ENCODE data around the gene KLC4. TPM values are rescaled to one million over a fixed set of nuclear protein-coding genes. Genes with fewer than 3 reads are reported as not detected.

KLC4 gene
- total RNA-seq, 2 experiments from 2014 or later, result 16.4 to 22.5 TPM

GRCh38 chr6:43053545-43054205, 5.8 kb upstream of the KLC4 start, which contains the start of gene CUL7:
Gene CUL7, minus strand, starts transcription at chr6:43053851. Its CDS starts 1,063 bp downstream, at chr6:43052788.
- Histone ChIP-seq H3K79me2 (ENCODE audit: insufficient read depth, low read depth, low read length) (peaks cover 12% of the 10 kb centered on the region), H3K36me3 (ENCODE audit: insufficient read depth, low read length) (peaks cover 23% of the 10 kb centered on the region), H4K20me1 (ENCODE audit: insufficient read depth, low read length) (no peaks in the 10 kb centered on the region), H3K4me3 (ENCODE audit: low read depth, low read length, poor library complexity, severe bottlenecking) (peak within 1 kb of the TSS; percentile 77), H2AFZ (ENCODE audit: low read length) (peak within 1 kb of the TSS; percentile 58), H3K4me2 (ENCODE audit: low read length) (peak within 1 kb of the TSS; percentile 92), H3K9me3 (ENCODE audit: low read length) (no peaks in the 10 kb centered on the region), H3K9me2 (ENCODE audit: insufficient read depth, low read length) (no peaks in the 10 kb centered on the region), H3K27ac (ENCODE audit: low read depth, low read length, poor library complexity, severe bottlenecking) (peak within 1 kb of the TSS; percentile 57), H3K4me1 (ENCODE audit: insufficient read depth, low read length, poor library complexity, severe bottlenecking) (peaks cover 32% of the 10 kb centered on the region)
- CTCF ChIA-PET (ENCODE audit: unreplicated experiment), result no interaction called here
- TF ChIP-seq, protein P1, sequence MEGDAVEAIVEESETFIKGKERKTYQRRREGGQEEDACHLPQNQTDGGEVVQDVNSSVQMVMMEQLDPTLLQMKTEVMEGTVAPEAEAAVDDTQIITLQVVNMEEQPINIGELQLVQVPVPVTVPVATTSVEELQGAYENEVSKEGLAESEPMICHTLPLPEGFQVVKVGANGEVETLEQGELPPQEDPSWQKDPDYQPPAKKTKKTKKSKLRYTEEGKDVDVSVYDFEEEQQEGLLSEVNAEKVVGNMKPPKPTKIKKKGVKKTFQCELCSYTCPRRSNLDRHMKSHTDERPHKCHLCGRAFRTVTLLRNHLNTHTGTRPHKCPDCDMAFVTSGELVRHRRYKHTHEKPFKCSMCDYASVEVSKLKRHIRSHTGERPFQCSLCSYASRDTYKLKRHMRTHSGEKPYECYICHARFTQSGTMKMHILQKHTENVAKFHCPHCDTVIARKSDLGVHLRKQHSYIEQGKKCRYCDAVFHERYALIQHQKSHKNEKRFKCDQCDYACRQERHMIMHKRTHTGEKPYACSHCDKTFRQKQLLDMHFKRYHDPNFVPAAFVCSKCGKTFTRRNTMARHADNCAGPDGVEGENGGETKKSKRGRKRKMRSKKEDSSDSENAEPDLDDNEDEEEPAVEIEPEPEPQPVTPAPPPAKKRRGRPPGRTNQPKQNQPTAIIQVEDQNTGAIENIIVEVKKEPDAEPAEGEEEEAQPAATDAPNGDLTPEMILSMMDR (conservative IDR thresholded peaks at IDR 0.05; ENCODE audit: low read length), result no peak
- no peak for TF ChIP-seq EZH2phosphoT487 (IDR thresholded peaks at IDR 0.05; ENCODE audit: borderline replicate concordance, low read depth, low read length)
- POLR2A ChIA-PET, result interaction anchor here (0.7 to 2.4 kb wide), 7 partner anchors 8 to 124 kb away, joined by 3 to 6 read pairs (median 5); partner anchors contain the start of genes CNPY3, KLHDC3, MEA1 and PPP2R5D
- peak; percentile 89 for DNase-seq (ENCODE audit: low spot score)
- intact Hi-C loops (cut with micrococcal nuclease; ENCODE audit: unreplicated experiment), result loop anchor here (2.0 kb wide), 1 partner anchor 39 kb away; the partner anchor contains the start of gene KLHDC3
- BruUV-seq (replicated peaks), result no TSS peak

- Histone ChIP-seq H3K4me3 (ENCODE audit: low read depth, low read length, poor library complexity, severe bottlenecking) (peak overlapping the region; percentile 77), H3K9me2 (ENCODE audit: insufficient read depth, low read length) (no peaks in the 10 kb centered on the region), H3K9me3 (ENCODE audit: low read length) (no peaks in the 10 kb centered on the region), H3K36me3 (ENCODE audit: insufficient read depth, low read length) (peaks cover 17% of the 10 kb centered on the region), H3K27ac (ENCODE audit: low read depth, low read length, poor library complexity, severe bottlenecking) (peak overlapping the region; percentile 37), H3K4me1 (ENCODE audit: insufficient read depth, low read length, poor library complexity, severe bottlenecking) (peaks cover 32% of the 10 kb centered on the region), H3K79me2 (ENCODE audit: insufficient read depth, low read depth, low read length) (peaks cover 17% of the 10 kb centered on the region), H4K20me1 (ENCODE audit: insufficient read depth, low read length) (no peaks in the 10 kb centered on the region), H2AFZ (ENCODE audit: low read length) (peak overlapping the region; percentile 58; the same call in 1 of the 2 replicates), H3K4me2 (ENCODE audit: low read length) (peak overlapping the region; percentile 92)
- ChIA-PET CTCF (ENCODE audit: unreplicated experiment) (interaction anchor here (0.6 kb wide), 1 partner anchor 10 kb away, joined by 3 read pairs; no protein-coding TSS in a partner anchor), POLR2A (interaction anchor here (0.6 to 2.4 kb wide), 8 partner anchors 9 to 125 kb away, joined by 3 to 6 read pairs (median 5); partner anchors contain the start of genes CNPY3, KLHDC3, MEA1 and PPP2R5D)
- TF ChIP-seq, protein P1 (conservative IDR thresholded peaks at IDR 0.05; ENCODE audit: low read length), result no peak
- no peak for TF ChIP-seq EZH2phosphoT487 (IDR thresholded peaks at IDR 0.05; ENCODE audit: borderline replicate concordance, low read depth, low read length)
- intact Hi-C loops (cut with micrococcal nuclease; ENCODE audit: unreplicated experiment), result no loop called here
- DNase-seq (ENCODE audit: low spot score), result no peak
- no TSS peak for BruUV-seq (replicated peaks)
Observed at GRCh38 chr6:43054206-43054943, 5.1 kb upstream of the KLC4 start.

All from OCI-LY7 (cell line).